ENCODE data around the gene DNASE2B.

- no peak for TF ChIP-seq POLR2A (IDR thresholded peaks at IDR 0.05)
- TF ChIP-seq, protein P1, sequence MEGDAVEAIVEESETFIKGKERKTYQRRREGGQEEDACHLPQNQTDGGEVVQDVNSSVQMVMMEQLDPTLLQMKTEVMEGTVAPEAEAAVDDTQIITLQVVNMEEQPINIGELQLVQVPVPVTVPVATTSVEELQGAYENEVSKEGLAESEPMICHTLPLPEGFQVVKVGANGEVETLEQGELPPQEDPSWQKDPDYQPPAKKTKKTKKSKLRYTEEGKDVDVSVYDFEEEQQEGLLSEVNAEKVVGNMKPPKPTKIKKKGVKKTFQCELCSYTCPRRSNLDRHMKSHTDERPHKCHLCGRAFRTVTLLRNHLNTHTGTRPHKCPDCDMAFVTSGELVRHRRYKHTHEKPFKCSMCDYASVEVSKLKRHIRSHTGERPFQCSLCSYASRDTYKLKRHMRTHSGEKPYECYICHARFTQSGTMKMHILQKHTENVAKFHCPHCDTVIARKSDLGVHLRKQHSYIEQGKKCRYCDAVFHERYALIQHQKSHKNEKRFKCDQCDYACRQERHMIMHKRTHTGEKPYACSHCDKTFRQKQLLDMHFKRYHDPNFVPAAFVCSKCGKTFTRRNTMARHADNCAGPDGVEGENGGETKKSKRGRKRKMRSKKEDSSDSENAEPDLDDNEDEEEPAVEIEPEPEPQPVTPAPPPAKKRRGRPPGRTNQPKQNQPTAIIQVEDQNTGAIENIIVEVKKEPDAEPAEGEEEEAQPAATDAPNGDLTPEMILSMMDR (IDR thresholded peaks at IDR 0.05), result no peak
These were observed 35.3 kb upstream of the DNASE2B start for GRCh38 chr1:84363019-84363418.

All from lower leg skin (tissue), 3 donors.